DMS 273 (cell line): Measurements from ENCODE around the gene CCDC112.

Experiments
- DNase-seq: peaks from one replicate; lab custom pipeline; 2025; ENCODE audit not compliant: unreplicated experiment; lab: John Stamatoyannopoulos, UW

The CCDC112 gene

DNA sequence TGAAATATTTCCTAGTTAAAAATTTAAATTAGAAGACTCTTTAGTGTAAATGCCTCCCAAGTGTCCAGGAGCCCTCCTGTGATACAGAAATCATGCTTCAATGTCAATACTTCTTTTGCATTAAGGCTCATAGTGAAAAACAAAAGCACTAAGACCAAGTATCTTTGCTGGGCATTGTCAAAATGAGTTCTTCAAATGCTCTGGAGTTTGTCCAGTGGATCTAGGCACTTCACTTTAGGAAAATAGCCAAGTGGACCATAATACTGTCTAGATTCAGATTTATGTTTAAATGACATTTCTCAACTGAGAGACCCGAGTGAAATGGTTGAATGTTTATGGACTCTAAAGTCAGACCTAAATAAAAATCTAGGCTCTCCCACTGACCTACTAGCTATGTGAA is 21.3 kb upstream of the CCDC112 start:
- DNase-seq = no peak

DNA sequence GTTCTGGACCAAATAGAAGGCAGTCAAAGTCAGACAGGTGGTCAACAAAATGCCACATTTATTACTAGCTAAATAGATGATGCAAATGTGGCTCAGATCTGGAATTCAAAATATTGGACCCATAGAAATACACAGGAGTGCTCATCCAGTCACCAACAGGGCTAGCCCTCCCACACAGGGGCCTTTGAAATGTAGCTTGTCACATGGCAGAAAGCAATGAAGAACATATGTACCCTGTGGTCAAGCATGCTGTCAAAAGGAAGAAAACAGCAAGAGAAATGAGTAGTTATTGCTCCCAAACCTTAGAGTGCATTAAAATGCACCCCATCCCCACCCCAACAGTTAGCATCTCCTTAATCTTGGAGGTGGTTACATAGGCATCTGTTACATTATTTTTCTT is 20.9 kb upstream of the CCDC112 start:
- DNase-seq = no peak

DNA sequence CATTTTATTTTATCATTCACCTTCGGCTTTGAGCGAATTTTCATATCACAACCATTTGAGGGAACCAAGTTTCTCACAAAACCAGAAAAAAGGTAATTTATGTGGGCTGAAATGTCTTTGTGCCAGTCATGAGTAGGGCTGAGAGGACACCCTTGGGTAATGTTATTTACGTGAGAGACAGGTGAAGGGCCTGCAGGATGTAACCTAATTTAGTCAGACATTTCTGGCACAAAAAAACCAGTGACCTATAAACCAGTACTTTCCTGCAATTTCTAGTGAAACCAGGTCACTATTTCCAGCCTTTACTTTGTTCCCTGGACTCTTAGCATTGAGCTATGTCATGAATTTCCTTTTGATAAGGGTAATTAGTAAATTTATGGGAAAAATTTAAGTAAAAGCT is 17.2 kb upstream of the CCDC112 start:
- DNase-seq = no peak

DNA sequence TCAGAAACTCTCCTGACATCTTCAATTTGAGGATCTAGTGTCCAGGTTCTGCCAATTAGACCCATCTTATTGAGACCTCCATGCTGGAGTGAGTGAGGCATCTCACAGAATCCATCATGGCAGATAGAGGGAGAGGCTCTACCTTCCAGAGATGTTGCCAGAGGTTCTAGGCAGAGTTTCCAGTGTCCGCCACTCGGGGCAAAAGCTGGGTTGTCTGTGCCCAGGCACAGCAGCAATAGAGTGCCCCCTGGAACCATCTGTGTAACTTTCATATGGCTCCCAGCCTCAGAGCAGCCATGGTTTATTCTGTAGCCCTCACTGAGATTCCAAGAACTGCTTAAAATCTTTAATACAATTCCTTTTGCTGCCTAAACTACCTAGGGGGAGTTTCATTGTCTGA is 16.6 kb upstream of the CCDC112 start:
- peak; percentile 36 for DNase-seq

DNA sequence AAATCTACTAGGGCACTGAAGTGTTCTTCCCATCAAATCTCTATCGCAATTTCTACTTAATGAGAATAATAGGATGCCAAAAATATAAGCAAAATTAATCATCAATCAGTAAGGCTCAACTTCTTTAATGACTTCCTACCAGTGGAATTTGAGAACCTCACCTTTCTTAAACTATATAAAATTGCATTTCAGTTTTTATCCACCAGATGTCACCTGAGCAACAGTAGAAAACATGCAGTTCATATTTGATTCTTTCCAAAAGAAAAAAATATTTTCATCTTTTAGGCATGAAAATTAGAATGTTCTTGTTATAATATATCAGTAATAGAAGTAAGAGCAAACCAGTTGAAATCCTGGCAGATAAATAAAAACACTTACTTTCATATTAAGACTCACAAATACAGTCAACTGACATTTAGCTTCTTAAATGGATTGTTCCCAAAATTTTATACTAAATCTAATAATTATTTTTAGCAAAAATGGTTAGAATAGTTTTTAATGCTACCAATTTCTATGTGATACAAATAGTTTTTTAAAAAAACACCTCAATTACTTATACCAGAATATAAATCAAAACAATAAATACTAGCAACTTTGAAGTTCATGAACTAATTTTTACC is 13.4 kb upstream of the CCDC112 start:
- DNase-seq = peak; percentile 71

DNA sequence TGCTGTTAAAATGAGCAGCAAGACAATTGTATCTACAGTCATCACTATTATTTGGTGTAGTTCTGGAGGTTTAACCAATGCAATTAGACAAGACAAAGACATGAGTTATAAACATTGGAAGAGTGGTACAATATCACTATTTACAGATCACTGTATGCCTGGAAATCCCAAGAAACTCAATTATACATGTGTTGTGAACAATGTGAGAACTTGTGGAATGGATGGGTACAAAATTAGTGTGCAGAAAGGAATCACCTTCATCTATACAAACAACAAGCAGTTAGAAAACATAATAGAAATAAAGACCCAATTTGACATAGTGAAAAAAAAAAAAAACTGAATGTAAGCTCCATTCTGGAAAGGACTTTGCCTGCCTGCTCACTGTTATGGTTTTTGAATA is 12.4 kb upstream of the CCDC112 start:
- DNase-seq = no peak

DNA sequence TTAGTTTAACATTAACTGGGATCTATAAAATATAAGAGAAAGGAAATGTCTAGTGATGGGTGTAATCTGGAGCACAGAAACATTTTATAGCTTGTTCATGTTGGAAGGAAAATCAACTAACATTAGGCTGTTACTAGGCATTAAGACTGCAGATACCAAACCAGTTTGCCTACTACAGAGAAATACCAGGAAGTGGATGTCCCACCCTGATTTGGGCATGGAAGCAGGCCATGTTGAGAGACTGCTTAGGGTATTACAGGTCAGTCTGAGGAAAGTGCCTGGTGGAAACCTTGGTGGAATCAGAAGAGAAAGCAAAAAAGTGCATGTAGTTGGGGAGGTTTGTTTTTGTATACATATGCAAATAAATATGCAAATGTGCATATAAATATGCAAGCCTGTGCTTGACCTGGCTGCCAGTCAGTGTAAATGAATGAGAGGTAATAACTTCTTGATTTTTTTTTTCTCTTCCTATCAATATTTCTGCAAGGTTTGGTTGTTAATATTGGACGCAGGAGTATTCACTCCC is 9.6 kb upstream of the CCDC112 start:
- DNase-seq = no peak

DNA sequence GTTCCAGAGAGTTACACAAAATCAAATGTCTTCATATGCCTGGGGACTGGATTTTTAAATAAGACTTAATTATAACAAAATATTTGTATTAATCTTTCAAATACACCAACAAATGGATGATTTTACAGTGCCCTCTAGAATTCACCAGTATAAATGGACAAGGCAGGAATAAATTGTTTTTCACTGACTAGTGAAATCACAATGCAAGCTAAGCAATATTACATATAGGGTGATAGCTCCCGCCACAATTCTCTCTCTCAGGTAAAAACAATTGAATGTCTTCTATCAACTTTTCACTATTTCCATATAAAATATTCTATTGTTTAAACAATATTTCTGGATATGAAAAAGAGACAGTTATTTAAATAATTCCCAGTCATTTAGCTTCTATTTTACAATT is 8.0 kb upstream of the CCDC112 start:
- DNase-seq = no peak

DNA sequence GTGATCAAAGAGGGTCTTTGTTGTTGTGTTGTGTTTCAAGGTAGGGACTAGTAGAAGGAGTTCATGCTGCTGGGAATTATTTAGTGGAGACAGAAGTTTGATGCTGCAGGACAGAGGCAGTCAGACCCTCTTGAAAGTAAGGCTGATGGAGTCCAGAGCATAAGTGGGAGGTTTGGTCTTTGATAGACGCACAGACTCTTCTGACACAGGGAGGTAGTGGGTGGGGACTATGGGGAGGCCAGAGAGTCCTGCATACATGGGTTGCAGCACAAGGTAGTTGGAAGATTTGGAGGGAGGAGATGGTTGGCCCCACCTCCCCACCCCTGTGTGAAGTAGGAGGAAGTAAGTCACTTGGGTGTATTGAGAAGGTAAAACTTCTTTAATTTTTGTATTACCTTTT is 2.4 kb upstream of the CCDC112 start:
- DNase-seq = no peak

DNA sequence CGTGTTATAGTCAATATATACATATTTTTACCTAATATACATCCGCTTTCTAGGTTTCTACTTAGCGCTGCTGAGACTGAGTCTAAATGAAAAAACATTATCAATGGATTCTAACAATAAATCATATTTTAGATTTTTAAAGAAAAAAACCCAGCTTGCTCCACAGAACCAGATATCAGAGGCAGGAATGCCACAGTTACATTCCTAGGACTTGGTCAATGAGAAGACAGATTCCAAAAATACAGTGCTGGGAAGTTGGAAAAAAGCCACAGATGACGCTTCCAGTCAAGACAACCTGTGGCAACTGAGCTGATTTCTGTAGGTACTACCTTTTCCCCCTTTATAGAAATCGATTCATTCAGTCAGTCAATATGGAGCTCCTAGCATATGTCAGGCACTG is 577 bp upstream of the CCDC112 start:
- DNase-seq = peak; percentile 22

DNA sequence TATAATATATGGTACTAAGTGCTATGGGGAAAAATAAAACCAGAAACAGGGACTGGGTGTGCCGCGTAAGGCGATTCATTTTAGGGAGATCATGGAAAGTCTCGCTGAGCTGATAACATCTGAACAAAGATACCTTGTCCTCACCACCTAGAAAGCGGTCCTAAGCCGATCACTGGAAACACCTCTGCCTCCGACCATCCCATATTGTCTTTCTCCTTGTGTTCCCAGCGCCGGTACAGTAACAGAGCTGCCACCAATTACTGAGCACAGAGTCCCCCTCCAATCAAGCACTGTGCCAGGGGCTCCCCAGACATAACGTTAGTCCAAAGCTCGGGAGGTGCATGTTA is 704 bp downstream of the CCDC112 start:
- no peak for DNase-seq

DNA sequence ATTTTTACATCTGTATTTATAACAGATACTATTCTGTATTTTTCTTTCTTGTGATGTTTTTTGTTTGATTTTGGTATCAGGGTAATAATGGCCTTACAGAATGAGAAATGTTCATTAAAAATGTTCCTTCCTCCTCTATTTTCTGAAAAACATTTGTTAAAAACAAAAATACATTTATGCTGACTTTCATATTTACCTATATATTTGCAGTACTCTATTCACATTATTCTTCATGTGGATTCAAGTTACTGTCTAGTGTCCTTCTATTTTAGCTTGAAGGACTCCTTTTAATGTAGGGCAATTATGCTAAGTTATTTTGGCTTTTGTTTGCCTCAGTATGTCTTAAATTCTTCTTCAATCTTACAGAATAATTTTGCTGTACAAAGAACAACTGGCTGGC is 5.1 kb downstream of the CCDC112 start:
- no peak for DNase-seq

DNA sequence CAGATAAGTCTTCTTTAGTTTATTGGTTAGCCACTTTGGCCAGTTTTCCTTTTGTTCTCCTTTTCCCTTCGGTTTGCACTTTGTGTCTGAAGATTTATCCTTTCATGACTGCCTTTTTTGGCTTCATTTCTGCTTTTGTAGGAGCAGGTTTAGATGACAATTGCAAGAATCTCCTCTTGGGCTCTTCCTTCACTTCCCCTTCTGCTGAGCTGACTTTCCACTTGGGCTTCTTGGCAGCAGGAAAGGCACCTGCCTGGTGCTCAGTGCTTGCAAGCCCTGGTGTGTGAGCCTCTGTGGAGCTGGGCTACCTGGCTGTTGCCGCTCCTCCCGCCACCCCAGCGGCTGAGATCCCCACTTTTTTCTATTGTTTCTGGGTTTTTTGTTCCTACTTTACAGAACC is 7.3 kb downstream of the CCDC112 start:
- no peak for DNase-seq

DNA sequence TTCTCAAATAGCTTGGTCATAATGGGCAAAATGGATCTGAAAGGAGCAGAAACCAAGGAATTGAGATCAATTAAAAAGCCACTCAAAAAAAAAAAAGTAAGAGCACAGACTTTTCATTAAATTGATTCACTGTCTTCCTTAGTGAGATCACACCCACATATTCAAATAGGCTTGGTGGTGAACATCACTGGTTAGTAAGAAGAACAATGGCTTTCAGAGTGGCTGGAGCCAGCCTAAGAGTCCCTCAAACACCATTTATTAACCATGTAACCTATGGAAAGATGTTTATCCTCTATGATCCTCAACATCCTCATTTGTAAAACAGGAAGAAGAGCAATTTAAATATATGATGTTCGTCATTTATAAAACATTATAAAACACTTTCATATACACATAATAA is 12.4 kb downstream of the CCDC112 start:
- no peak for DNase-seq

DNA sequence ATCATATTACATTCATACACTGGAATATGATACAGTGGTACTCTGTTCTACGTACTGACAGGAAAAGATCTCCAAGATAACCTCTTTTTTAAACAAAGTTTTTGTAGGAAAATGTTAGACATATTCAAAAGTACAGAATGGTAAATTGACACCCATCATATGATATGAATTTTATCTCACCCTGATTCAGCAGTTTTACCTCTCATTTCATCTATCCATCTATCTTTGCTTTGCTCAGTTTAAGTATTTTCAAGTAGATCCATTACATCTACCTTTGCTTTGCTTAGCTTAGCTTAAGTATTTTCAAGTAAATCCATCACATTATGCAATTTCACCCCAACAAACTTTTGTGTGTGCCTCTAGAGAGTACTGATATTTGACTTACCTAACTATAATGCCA is 14.3 kb downstream of the CCDC112 start:
- DNase-seq = no peak

DNA sequence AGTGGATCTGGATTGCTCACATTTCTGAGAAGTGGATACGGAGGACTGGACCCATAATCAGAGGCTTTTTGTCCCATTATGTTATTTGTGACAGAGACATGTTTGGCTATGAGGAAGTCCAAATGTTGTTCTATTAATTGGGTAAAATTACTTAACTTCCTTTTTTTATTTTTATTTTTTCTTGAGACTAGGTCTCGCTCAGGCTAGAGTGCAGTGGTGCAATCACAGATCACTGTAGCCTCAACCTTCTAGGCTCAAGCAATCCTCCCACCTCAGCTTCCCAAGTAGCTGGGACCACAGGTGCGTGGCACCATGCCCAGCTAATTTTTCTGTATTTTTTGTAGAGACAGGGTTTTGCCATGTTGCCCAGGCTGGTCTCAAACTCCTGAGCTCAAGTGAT is 21.9 kb downstream of the CCDC112 start:
- DNase-seq = no peak

DNA sequence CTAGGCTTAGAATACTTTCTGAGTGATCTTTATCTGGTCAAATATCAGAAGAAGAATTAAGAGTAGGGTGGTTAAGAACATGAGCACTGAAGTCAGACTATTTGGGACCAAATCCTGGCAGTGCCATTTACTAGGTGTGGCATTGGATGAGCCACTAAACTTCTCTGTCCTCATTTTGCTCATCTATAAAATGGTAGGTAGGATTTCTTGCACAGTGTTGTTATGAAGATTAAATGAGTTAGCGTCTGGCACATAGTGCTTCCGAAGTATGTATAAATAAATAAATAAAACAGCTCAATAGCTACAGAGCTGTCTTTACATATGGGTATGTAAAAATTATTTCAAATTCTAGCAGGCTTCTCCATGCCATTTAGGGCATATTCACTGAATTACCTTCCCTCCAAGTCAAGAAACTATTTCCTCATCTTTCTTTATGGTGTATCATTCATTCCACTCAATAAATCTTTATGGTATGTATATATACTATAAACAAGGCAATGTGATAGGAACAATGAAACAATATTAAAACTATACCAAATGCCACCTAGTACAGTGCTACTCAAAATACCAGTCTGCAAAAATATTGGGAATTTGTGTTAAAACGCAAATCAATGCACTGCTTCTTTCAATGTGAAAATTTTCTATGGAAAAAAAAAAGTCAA is 24.0 kb downstream of the CCDC112 start:
- DNase-seq = no peak

DNA sequence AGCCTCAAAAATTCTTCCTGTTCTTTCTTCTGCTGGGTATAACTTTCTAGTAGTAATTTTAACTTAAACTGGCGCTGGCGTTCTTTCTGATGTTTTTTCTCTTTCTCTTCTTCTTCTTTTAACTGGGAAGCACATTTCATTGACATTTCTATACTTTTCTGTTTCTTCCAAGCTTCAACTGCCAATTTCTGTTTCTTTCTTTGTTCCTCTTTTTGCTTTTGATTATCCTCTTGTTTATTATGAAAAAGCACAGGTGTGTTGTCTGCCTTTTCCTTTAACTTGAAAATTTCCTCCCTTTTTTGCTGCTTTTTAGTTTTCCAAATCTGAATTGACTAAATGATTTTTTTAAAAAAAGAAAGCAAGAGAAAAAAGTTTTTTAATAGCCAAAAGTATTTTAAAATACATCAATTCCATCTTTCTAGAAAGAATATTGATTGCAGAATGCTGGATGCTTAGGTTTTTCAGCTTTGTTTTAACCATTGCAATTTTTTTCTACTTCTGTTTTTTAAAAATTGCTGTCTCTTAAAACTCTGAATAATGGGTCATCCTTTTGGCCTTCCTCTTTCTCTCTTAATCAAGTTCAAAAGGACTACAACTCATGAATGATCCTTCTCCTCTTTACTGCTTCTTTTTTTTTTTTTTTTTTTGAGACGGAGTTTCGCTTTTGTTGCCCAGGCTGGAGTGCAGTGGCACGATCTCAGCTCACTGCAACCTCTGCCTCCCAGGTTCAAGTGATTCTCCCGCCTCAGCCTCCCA is 25.0 kb downstream of the CCDC112 start:
- no peak for DNase-seq

DNA sequence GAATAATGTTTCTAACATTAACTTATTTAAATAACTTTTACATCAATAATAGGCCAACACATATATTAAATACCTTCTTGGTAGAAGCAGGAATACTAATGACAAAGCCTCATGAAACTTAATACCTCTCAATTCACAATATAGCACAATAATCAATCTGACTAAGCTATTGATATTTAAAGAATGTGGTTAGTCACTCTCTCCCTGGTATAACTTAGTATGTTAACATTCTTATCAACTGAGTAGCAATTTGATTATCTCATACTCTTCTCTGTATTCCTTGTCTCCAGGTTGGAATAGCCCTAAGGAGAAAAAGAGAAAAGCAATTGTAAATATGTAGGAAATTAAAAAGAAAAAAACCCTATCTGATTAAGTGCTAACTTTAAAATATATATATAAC is 28.8 kb downstream of the CCDC112 start:
- no peak for DNase-seq

DNA sequence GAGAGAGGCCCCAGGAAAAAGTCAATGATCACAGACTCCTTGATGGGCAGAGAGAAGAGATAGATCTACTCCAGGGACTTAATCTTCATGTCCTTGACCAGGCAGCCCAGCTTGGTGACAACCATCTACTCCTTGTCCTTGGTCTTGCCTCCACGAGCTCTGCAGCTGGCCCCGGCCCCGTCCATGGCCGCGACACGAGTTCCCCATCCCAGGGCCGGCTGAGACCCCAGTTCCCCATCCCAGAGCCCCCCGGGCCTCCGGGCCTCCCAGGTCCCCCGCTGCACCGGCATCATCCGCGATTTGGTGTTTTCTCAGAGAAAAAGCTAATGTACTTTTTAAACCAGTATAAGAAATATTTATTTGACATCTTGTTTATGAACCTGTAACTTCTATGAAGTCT is 31.2 kb downstream of the CCDC112 start:
- no peak for DNase-seq

DNA sequence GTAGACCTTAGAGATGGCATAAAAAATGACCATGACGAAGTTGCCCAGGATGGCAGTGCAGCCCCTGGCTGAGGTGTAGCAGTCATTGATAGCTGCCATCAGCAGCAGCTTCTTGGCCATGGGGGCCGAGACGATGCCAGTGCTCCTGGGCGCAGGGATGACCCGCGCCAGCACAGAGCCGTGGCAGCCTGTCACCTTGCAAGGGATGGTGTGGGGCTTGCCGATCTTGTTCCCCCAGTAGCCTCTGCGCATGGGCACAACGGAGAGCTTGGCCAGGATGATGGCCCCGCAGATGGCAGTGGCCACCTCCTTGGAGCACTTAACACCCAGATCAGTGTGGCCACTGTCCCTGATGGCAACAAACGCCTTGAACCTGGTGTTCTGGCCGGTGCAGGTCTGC is 31.7 kb downstream of the CCDC112 start:
- DNase-seq = no peak

DNA sequence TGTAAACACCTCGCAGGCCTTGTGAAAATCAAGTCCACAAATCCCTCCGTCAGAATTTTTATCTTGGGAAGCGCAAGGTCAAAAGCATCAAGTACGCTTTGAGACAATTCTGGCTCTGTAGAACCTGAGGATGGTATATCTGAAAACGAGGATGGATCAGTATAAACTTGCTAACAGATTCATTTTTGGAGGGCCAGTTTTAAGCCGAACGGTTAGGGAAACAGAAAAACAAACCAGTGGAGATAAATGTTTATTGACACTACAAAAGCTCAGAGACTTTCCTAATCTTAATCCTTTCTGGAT is 33.4 kb downstream of the CCDC112 start:
- no peak for DNase-seq
